ENCODE results near the gene DHX9. TPM values are rescaled to one million over a fixed set of nuclear protein-coding genes. Genes with fewer than 3 reads are reported as not detected.
A peak's percentile ranks its signal among the peaks of the same experiment; 100 is the strongest.

Gene DHX9
- total RNA-seq, 2 experiments from 2014 or later, result 212 to 215 TPM

- no peaks in the 10 kb centered on the region for H3K4me1 Mint-ChIP-seq (ENCODE audit: low read depth)
- H3K27me3 Mint-ChIP-seq, result no peaks in the 10 kb centered on the region
- no peaks in the 10 kb centered on the region for H3K9me3 Mint-ChIP-seq
- POLR2A ChIA-PET, result no interaction called here
- peaks cover 7% of the 10 kb centered on the region for H3K36me3 Mint-ChIP-seq
- H3K4me3 Mint-ChIP-seq, result no peak overlapping the region
- CTCF ChIA-PET, result no interaction called here
- intact Hi-C loops (cut with micrococcal nuclease), result no loop called here
- no peak overlapping the region for H3K27ac Mint-ChIP-seq
- no peak for DNase-seq
These were observed 27.0 kb upstream of the DHX9 start for GRCh38 chr1:182811975-182812722.

DNA sequence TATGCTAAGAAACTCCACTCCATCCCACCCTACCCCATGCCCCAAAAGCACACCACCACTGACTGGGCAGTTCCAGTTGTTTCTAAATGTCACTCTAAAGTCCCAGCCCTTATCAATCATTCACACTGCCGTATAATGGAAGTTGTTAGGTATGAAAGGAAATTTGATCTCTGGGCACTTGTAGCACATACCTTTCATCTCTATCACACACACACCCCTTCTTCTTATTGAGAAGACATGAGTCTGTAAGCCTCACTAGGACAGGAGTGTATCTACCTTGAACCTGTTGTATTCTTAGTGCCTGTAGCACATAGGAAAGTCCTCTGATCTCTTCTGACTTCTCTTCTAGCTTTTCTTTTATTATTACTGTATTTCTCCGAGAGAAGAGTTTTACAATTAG lies 22.3 kb upstream of the DHX9 start:
- Mint-ChIP-seq H3K4me3 (no peak overlapping the region), H3K27me3 (no peaks in the 10 kb centered on the region), H3K27ac (no peak overlapping the region), H3K4me1 (ENCODE audit: low read depth) (no peaks in the 10 kb centered on the region), H3K36me3 (peaks cover 20% of the 10 kb centered on the region), H3K9me3 (no peaks in the 10 kb centered on the region)
- DNase-seq, result no peak
- intact Hi-C loops (cut with micrococcal nuclease), result no loop called here
- ChIA-PET CTCF (interaction anchor here (1.7 kb wide), 1 partner anchor 31 kb away, joined by 4 read pairs; no protein-coding TSS in a partner anchor), POLR2A (no interaction called here)

- no peaks in the 10 kb centered on the region for H3K27me3 Mint-ChIP-seq
- H3K27ac Mint-ChIP-seq, result no peak overlapping the region
- DNase-seq, result no peak
- H3K4me1 Mint-ChIP-seq (ENCODE audit: low read depth), result no peaks in the 10 kb centered on the region
- peaks cover 21% of the 10 kb centered on the region for H3K36me3 Mint-ChIP-seq
- no peak overlapping the region for H3K4me3 Mint-ChIP-seq
- CTCF ChIA-PET, result interaction anchor here (1.7 kb wide), 1 partner anchor 32 kb away, joined by 4 read pairs; no protein-coding TSS in a partner anchor
- no peaks in the 10 kb centered on the region for H3K9me3 Mint-ChIP-seq
- POLR2A ChIA-PET, result no interaction called here
- intact Hi-C loops (cut with micrococcal nuclease), result no loop called here
These were observed 21.3 kb upstream of the DHX9 start for GRCh38 chr1:182817802-182818201.

DNA sequence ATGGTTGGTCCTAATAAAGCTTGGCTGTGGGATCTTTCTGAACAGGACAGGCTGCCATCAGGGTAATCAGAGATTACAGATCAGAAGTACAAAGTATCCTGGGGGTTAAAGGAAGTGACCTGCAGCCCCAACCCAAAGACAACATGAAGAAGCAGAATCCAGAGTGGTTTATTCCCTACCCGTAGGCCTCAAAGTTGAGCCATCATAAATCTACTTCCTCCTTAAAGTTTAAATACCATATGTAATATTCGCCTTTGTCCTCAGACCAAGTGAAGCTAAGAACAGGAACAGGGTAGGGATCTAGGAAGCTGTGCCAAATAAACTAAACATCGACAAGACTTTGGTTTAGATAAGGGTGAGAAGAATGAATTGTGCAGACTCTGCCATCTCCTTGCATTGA lies 15.9 kb upstream of the DHX9 start:
- H3K9me3 Mint-ChIP-seq, result no peaks in the 10 kb centered on the region
- intact Hi-C loops (cut with micrococcal nuclease), result no loop called here
- peaks cover 10% of the 10 kb centered on the region for H3K36me3 Mint-ChIP-seq
- no peak overlapping the region for H3K4me3 Mint-ChIP-seq
- no peaks in the 10 kb centered on the region for H3K27me3 Mint-ChIP-seq
- DNase-seq, result no peak
- H3K4me1 Mint-ChIP-seq (ENCODE audit: low read depth), result no peaks in the 10 kb centered on the region
- H3K27ac Mint-ChIP-seq, result no peak overlapping the region
- ChIA-PET POLR2A (interaction anchor here (0.7 kb wide), 1 partner anchor 17 kb away, joined by 3 read pairs; no protein-coding TSS in a partner anchor), CTCF (no interaction called here)

- H3K9me3 Mint-ChIP-seq, result no peaks in the 10 kb centered on the region
- ChIA-PET POLR2A (no interaction called here), CTCF (interaction anchor here (1.1 kb wide), 1 partner anchor 38 kb away, joined by 4 read pairs; no protein-coding TSS in a partner anchor)
- intact Hi-C loops (cut with micrococcal nuclease), result no loop called here
- peaks cover 1% of the 10 kb centered on the region for H3K36me3 Mint-ChIP-seq
- no peaks in the 10 kb centered on the region for H3K27me3 Mint-ChIP-seq
- H3K27ac Mint-ChIP-seq, result no peak overlapping the region
- H3K4me3 Mint-ChIP-seq, result no peak overlapping the region
- no peak for DNase-seq
- H3K4me1 Mint-ChIP-seq (ENCODE audit: low read depth), result no peaks in the 10 kb centered on the region
These were observed 12.3 kb upstream of the DHX9 start for GRCh38 chr1:182826892-182827291.

DNA sequence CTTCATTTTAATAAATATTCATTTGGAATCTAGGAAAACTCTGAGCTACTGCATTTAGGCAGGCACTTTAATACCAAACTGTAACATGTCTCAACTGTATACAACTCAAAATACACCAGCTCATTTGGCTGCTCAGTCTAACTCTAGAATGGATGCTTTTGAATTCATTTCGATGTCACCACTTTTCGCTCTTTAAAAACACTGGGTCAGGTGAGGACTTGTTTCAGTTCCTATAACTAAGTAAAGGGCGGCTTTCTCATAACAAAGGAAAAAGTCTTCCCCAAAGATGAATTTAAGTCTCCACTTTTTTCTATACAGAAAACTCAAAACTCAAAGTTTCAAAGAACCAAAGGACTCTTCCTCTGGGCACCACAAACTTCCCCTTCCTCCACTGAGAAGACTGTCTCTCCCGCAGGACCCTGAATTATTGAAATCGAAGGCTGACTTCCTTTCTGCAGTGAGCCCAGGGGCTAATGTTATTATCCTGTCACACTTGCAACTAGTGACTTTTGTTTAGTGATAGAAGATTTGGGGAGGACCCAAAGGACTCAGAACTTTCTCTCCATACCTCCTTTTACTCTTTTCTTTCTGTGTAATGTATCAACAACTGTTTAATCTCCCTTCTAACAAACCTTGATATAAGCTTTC lies 9.7 kb upstream of the DHX9 start:
- no peaks in the 10 kb centered on the region for H3K4me1 Mint-ChIP-seq (ENCODE audit: low read depth)
- ChIA-PET POLR2A (interaction anchor here (1.0 kb wide), 1 partner anchor 60 kb away, joined by 3 read pairs; no protein-coding TSS in a partner anchor), CTCF (interaction anchor here (1.1 to 1.9 kb wide), 3 partner anchors 10 to 47 kb away, joined by 3 to 5 read pairs (median 3); partner anchors contain the start of gene DHX9)
- H3K9me3 Mint-ChIP-seq, result no peaks in the 10 kb centered on the region
- H3K4me3 Mint-ChIP-seq, result no peak overlapping the region
- H3K27ac Mint-ChIP-seq, result no peak overlapping the region
- no peaks in the 10 kb centered on the region for H3K27me3 Mint-ChIP-seq
- no peaks in the 10 kb centered on the region for H3K36me3 Mint-ChIP-seq
- DNase-seq, result no peak
- intact Hi-C loops (cut with micrococcal nuclease), result no loop called here

DNA sequence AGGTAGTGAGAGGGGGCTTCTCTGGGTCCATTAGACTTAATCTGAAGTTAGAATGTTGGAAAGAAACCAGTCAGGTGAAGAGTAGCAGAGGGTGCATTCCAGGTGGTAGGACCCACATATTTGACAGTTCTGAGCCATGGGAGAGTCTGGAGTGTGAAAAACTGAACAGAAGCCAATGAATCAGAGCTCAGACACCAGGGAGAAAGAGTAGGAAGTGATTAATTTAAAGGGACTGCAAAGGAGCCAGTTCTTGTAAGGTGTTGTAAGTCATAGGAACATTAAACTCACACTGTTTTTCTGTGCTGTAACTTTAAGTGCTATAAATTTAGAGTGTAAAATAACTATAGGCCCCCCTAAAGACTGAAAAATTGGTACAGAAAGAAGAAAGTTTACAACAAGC lies 5.9 kb upstream of the DHX9 start:
- intact Hi-C loops (cut with micrococcal nuclease), result no loop called here
- Mint-ChIP-seq H3K27me3 (no peaks in the 10 kb centered on the region), H3K4me1 (ENCODE audit: low read depth) (no peaks in the 10 kb centered on the region), H3K4me3 (no peak overlapping the region), H3K27ac (no peak overlapping the region), H3K9me3 (no peaks in the 10 kb centered on the region), H3K36me3 (no peaks in the 10 kb centered on the region)
- ChIA-PET CTCF (no interaction called here), POLR2A (no interaction called here)
- no peak for DNase-seq

DNA sequence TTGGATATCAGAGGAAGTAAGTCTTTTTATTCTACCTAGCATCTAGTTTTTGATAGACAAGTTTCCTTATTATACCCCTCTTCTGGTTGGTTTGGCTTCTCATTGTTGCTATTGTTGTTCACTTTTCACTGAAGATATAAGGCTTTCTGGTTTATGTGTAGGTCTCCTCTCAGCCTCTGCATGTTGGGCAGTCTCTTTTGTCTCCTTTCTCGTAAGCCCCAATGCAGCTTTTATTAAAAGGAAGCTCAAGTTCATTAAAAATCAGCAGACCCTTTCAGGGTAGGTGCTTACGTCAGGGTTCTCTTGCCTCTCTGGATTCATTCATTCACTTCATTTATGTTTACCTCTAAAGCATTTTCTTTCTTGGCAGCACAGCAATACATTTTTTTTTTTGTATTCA lies 4.8 kb upstream of the DHX9 start:
- H3K9me3 Mint-ChIP-seq, result no peaks in the 10 kb centered on the region
- no peak overlapping the region for H3K4me3 Mint-ChIP-seq
- H3K36me3 Mint-ChIP-seq, result no peaks in the 10 kb centered on the region
- peaks cover 3% of the 10 kb centered on the region for H3K4me1 Mint-ChIP-seq (ENCODE audit: low read depth)
- CTCF ChIA-PET, result no interaction called here
- H3K27ac Mint-ChIP-seq, result no peak overlapping the region
- POLR2A ChIA-PET, result no interaction called here
- intact Hi-C loops (cut with micrococcal nuclease), result no loop called here
- H3K27me3 Mint-ChIP-seq, result no peaks in the 10 kb centered on the region
- no peak for DNase-seq

DNA sequence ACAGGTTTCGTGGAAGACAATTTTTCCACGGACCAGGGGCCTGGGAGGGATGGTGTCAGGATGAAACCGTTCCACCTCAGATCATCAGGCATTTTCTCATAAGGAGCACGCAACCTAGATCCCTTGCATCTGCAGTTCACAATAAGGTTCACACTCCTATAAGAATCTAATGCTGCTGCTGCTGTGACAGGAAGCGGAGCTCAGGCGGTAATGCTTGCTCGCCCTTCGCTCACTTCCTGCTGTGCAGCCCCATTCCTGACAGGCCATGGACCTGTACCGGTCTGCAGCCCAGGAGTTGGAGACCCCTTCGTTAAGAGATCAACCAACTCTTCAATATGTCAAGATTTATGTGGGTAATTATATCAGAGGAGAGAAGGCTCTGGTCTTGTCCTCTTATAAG lies 3.3 kb upstream of the DHX9 start:
- Mint-ChIP-seq H3K27me3 (no peaks in the 10 kb centered on the region), H3K9me3 (no peaks in the 10 kb centered on the region), H3K4me1 (ENCODE audit: low read depth) (peaks cover 7% of the 10 kb centered on the region), H3K4me3 (no peak overlapping the region), H3K27ac (no peak overlapping the region), H3K36me3 (peaks cover 12% of the 10 kb centered on the region)
- CTCF ChIA-PET, result interaction anchor here (0.5 kb wide), 1 partner anchor 59 kb away, joined by 3 read pairs; no protein-coding TSS in a partner anchor
- DNase-seq, result no peak
- POLR2A ChIA-PET, result no interaction called here
- intact Hi-C loops (cut with micrococcal nuclease), result loop anchor here (5.0 kb wide), 1 partner anchor 234 kb away; the partner anchor contains the start of gene RGS16

DNA sequence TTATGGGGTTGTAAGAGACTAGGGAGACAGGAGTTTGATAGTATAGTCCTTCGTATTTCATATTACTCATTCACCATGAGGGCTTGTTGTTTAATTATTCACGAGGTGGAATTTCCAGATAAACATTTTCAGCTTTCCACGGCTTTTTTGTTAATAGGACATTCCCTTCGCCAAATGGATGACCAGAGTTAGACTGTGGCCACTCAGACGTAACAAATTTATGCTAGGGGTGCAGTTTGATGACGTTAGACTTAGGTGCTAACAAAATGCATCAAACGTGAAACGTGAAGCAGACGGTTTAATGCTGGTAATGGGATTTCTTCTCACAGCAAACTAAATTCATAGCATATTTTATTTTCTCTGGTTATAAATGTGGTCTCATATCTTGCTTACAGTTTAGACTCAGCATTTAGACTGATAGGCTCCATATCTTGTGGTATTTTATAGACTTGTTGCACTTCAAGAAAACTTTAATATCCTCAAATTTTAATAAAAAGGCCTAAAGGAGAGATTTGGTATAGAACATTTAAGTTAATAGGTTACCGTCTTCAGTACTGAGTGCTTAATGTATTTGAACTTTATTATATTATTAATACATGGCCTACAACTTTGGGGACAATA lies 2.3 kb downstream of the DHX9 start:
- peaks cover 50% of the 10 kb centered on the region for H3K36me3 Mint-ChIP-seq
- peaks cover 56% of the 10 kb centered on the region for H3K4me1 Mint-ChIP-seq (ENCODE audit: low read depth)
- H3K9me3 Mint-ChIP-seq, result no peaks in the 10 kb centered on the region
- peak overlapping the region; percentile 97 for H3K27ac Mint-ChIP-seq
- peak overlapping the region; percentile 98 for H3K4me3 Mint-ChIP-seq
- POLR2A ChIA-PET, result interaction anchor here (1.5 to 3.1 kb wide), 2 partner anchors 237 to 253 kb away, joined by 3 to 11 read pairs; partner anchors contain the start of gene RGS16
- H3K27me3 Mint-ChIP-seq, result no peaks in the 10 kb centered on the region
- DNase-seq, result no peak
- CTCF ChIA-PET, result interaction anchor here (1.2 kb wide), 1 partner anchor 12 kb away, joined by 5 read pairs; no protein-coding TSS in a partner anchor
- intact Hi-C loops (cut with micrococcal nuclease), result loop anchor here (2.0 to 5.0 kb wide), 2 partner anchors 36 to 629 kb away; no protein-coding TSS in a partner anchor

DNA sequence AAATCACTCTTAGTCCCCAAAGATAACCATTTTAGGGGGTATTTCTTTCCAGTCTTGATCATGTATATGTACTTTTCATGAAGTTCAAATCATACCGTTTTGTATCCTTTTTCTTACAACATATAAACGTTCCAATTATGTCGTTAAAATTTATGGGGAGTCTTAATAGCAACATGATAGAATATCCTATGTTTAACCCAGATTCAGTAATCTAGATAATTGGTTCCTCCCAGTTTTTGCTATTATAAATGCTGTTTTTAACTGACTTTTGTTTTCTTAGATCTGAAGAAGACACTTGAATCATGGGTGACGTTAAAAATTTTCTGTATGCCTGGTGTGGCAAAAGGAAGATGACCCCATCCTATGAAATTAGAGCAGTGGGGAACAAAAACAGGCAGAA lies 3.1 kb downstream of the DHX9 start:
- intact Hi-C loops (cut with micrococcal nuclease), result loop anchor here (5.0 kb wide), 1 partner anchor 35 kb away; no protein-coding TSS in a partner anchor
- peaks cover 64% of the 10 kb centered on the region for H3K4me1 Mint-ChIP-seq (ENCODE audit: low read depth)
- peak overlapping the region; percentile 98 for H3K4me3 Mint-ChIP-seq
- no peaks in the 10 kb centered on the region for H3K27me3 Mint-ChIP-seq
- H3K27ac Mint-ChIP-seq, result peak overlapping the region; percentile 38
- CTCF ChIA-PET, result interaction anchor here (1.1 kb wide), 1 partner anchor 12 kb away, joined by 3 read pairs; no protein-coding TSS in a partner anchor
- H3K36me3 Mint-ChIP-seq, result peaks cover 58% of the 10 kb centered on the region
- POLR2A ChIA-PET, result no interaction called here
- no peak for DNase-seq
- no peaks in the 10 kb centered on the region for H3K9me3 Mint-ChIP-seq

DNA sequence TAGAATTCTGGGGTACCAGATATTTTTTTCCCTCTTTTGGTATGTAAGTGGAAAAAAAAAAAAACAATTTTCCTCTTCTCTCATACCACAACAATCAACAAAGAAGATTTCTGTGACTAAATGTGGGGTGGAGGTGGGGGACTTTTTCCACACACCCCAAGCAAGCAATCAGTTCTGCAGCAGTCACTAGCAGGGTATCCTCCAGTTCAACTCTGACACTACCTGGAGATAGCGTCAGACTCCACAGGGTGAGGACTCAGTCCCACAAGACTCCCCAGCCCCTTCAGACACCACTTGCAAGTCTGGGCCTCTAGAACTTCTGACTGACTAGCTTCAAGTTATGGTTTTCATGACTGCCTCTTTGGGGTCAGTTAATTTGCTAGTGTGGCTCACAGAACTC lies 6.2 kb downstream of the DHX9 start:
- Mint-ChIP-seq H3K4me3 (no peak overlapping the region), H3K9me3 (no peaks in the 10 kb centered on the region), H3K4me1 (ENCODE audit: low read depth) (peaks cover 92% of the 10 kb centered on the region), H3K27ac (peak overlapping the region; percentile 72), H3K36me3 (peaks cover 78% of the 10 kb centered on the region), H3K27me3 (no peaks in the 10 kb centered on the region)
- ChIA-PET POLR2A (no interaction called here), CTCF (no interaction called here)
- intact Hi-C loops (cut with micrococcal nuclease), result loop anchor here (2.0 kb wide), 1 partner anchor 17 kb away; no protein-coding TSS in a partner anchor
- peak; percentile 41 for DNase-seq

Measured in activated CD4-positive, alpha-beta memory T cell treated with anti-CD3 and anti-CD28 coated beads for 36 hours (primary cell).